GM12875 (cell line): Measurements from ENCODE around the gene NMRAL1.

Experiments used
- H3K4me3 ChIP-seq: one replicate; pipeline ENCODE4 v1.5.1; 2011; ENCODE audit warnings: low read depth, low read length, control low read depth
- TF ChIP-seq, protein P1 (sequence below): IDR thresholded peaks from 2 replicates; pipeline ENCODE4 v1.5.1; 2011; ENCODE audit warnings: low read depth, mild to moderate bottlenecking, control low read depth, inconsistent platforms, low read length, moderate library complexity, borderline replicate concordance; ENCODE audit not compliant: insufficient read depth

Gene NMRAL1

DNA sequence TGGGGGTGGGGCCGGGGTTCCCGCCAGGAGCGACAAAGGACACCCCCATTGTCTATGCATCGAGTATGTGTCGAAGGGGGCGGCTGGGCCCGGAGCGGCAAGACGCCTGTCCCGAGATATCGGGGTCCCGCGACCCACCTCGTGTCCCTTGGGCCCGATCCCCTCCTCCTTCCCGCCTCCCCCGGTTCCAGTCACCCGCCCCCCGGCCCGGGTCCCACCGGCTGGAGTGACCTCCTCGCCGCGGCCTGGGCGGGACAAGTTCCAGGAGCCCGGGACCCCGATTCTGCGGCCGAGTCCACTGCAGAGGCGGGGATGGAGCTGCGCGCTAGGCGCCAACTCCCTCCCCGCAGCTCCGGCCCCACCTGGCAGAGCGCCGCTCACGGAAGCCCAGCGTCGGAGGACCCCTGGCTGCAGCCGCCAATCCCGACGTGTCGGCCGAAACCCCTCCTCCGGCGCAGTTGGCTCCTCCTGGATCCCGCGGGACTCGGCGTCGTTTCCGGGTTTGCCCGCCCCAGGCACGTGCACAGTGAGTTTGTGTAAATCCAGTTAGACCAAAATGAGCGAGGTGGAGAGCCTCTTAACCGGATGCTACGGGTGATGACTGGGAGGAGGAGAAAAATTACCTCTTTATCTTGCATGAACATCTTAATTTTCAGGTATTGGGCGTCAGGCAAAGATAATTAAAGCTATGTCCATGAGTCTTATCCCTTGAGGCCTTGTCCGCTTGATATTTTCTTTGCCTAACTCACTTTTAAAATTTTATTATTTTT, at the start of gene NMRAL1:
NMRAL1 (minus strand) TSS at position 434 of the 770 bp plus-strand sequence. CDS start 493 bp downstream, outside the sequence.
- TF ChIP-seq, protein P1, sequence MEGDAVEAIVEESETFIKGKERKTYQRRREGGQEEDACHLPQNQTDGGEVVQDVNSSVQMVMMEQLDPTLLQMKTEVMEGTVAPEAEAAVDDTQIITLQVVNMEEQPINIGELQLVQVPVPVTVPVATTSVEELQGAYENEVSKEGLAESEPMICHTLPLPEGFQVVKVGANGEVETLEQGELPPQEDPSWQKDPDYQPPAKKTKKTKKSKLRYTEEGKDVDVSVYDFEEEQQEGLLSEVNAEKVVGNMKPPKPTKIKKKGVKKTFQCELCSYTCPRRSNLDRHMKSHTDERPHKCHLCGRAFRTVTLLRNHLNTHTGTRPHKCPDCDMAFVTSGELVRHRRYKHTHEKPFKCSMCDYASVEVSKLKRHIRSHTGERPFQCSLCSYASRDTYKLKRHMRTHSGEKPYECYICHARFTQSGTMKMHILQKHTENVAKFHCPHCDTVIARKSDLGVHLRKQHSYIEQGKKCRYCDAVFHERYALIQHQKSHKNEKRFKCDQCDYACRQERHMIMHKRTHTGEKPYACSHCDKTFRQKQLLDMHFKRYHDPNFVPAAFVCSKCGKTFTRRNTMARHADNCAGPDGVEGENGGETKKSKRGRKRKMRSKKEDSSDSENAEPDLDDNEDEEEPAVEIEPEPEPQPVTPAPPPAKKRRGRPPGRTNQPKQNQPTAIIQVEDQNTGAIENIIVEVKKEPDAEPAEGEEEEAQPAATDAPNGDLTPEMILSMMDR: no peak
- peak within 1 kb of the TSS; percentile 70 for H3K4me3 ChIP-seq

DNA sequence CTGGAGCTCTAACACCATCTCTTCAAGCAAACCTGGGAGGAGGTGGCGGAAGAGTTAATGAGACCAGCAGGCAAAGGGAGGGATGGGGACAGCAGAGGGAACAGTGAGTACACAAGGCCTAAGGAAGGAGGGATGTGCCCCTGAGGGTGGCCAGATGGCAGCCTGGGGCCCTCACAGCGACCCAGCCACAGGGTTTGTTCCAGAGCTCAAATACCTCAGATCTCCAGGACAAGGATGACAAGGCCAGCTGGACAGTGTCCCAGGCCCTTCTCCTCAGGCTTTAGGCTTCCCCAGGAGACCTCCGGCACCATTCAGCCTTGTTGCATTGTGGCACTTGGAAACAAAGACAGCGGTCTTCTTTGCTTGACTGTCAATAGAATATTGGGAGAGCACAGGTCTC, 49.3 kb upstream of the NMRAL1 start:
- TF ChIP-seq, protein P1: no peak

DNA sequence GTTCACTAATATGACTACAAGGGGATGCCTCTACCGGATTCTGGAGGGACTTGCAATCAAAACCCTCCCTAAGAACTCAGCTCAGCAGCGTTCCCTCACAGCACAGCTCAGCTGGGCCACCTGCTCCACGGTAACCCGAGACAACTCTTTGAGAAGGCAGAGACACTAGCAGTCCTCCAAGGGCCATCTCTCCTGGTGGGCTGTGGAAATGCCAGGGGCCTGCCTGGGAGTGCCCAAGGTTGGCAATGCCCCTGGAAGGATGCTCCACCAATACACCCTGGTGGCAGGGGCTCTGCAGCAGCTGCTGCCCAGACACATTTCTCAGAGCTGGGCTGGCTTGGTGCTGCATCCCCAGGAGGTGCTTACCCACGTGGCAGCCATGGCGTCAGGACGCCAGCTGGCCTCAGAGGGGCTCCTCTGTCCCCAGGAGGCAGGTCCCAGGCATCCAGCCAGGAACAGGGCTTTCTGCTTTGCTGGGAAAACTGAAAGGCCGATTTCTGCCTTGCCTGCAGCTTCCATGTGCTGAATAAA, 47.7 kb upstream of the NMRAL1 start:
- H3K4me3 ChIP-seq: no peak overlapping the region
- TF ChIP-seq, protein P1: no peak

More for the DNA sequence above, 49.3 kb upstream of the NMRAL1 start:
- H3K4me3 ChIP-seq: no peak overlapping the region

DNA sequence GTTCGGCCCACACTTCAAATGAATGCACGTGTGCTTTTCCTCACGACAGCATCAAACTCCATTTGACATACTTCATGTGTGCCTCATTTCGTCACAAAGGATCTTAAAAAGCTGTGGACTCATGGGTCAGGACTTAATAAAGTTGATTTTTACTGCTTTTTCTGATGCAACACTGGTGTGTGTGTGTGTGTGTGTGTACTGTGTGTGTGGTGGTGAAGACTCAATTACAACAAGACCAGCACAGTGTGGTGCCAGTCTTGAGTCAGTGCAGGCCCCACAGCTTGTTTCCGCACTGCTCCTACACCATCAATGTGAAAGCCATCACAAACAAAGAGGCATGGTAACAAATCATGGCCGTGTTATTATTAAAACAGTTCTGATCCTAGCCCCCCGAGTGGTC, 46.5 kb upstream of the NMRAL1 start:
- no peak overlapping the region for H3K4me3 ChIP-seq
- TF ChIP-seq, protein P1: no peak

DNA sequence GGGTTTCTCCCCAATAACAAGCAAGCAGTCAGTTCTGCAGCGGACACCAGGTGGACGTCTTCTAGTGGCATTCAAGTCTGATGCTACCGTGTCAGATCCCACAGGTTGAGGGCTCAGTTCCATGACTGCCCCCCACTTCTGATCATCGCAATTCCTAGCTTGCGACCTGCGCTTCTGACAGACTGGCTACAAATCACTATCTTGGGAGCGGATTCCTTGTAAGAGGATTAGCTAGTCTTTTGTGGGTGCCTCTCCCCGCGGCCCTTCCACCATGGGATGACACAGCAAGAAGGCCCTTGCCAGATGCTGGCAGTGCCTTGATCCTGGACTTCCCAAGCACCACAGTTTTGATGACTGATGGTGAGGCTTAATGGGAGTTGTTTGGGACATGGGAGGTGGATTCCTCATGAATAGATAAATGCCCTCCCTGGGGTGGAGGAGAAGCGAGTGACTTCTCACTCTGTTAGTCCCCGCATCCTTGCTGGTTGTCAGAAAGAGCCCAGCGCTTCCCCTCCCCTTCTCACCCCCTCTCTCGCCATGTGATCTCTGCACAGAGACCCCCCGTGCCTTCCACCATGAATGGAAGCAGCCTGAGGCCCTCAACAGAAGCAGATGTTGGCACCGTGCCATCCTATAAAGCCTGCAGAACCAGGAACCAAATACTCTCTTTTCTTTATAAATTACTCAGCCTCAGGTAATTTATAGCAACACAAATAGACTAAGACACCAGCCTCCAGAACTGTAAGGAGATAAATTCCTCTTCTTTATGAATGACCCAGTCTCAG, 45.0 kb upstream of the NMRAL1 start:
- H3K4me3 ChIP-seq: no peak overlapping the region
- TF ChIP-seq, protein P1: no peak

DNA sequence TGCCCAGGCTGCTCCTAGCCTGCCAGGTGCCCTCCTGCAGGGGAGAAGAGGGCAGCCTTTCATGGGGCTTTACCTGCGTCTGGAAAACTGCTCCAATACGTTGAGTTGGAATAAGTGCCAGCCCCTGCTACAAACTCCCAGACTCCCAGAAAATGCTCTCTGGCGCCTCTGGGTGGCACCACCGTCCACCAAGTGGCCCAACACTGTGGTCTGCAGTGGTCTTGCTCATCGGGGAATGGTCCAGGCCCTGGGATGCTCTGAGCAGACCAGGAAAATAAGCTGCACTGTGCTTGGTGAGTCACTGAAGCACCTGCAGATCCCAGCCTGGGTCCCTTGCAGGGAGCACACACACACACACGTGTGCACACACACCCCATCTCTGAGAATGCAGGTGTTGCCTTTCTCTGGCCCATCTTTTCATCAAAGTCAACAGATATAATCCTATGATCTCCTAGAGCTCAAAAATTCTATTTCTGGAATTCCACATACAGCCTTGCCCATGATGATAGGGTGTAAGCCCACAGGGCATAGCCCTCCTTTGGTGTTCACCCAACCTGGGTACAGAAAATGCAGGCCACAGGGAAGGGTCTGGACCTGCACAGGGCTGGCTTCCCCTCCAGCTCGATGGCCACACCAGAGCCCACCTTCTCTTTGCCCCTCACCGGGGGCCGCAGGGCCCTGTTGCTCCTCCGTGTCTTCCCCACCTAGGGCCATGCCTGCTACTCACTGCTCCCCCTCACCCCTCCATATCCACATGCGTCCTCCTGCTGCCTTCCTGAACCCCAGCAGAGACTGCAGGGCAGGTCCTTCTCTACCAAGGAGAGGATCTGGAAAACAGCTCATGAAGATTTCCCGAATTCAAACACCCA, 43.6 kb upstream of the NMRAL1 start:
- TF ChIP-seq, protein P1: peak; percentile 60
- H3K4me3 ChIP-seq: no peak overlapping the region
